SU-DHL-6 (cell line): ENCODE results near the gene FHOD3.

Source experiments
- EZH2phosphoT487 ChIP-seq: fragments of 200-600 bp; sonication (generic), shearing (Covaris generic); conservative IDR thresholded peaks from 2 replicates; pipeline ENCODE4 v1.6.1; 2018; ENCODE audit warnings: mild to moderate bottlenecking, antibody characterized with exemption, low read length, moderate library complexity, mixed read lengths
- TF ChIP-seq, protein P1 (sequence below): fragments of 200-600 bp; sonication (generic); IDR thresholded peaks from one replicate; pipeline ENCODE4 v1.5.1; 2017; ENCODE audit warnings: antibody characterized with exemption, mild to moderate bottlenecking, low read length, moderate library complexity; ENCODE audit not compliant: insufficient read depth, poor library complexity, severe bottlenecking

DNA sequence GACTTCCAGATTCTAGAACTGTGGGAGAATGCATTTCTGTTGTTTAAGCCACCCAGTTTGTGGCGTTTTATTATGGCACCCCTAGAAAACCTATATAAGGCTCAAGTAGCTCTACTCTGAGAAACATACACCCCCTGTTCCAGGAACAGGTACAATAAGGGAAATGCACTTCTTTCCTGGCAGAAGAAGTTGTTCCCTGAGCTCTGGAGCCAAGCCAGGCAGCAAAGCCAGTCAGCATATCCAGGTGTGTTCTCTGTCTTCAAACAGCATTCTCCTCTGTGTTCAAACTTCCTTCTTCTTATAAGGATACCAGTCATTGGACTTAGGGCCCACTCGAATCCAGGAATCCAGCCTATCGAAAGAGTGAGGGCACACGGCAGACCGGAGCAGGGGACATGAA, 434.8 kb downstream of the FHOD3 start:
- TF ChIP-seq, protein P1, sequence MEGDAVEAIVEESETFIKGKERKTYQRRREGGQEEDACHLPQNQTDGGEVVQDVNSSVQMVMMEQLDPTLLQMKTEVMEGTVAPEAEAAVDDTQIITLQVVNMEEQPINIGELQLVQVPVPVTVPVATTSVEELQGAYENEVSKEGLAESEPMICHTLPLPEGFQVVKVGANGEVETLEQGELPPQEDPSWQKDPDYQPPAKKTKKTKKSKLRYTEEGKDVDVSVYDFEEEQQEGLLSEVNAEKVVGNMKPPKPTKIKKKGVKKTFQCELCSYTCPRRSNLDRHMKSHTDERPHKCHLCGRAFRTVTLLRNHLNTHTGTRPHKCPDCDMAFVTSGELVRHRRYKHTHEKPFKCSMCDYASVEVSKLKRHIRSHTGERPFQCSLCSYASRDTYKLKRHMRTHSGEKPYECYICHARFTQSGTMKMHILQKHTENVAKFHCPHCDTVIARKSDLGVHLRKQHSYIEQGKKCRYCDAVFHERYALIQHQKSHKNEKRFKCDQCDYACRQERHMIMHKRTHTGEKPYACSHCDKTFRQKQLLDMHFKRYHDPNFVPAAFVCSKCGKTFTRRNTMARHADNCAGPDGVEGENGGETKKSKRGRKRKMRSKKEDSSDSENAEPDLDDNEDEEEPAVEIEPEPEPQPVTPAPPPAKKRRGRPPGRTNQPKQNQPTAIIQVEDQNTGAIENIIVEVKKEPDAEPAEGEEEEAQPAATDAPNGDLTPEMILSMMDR: no peak
- TF ChIP-seq EZH2phosphoT487: no peak
